ENCODE results near the gene RBM39. TPM values are rescaled to one million over a fixed set of nuclear protein-coding genes. Genes with fewer than 3 reads are reported as not detected.

RBM39 gene
- total and polyA plus RNA-seq, 9 of the 15 experiments (the other 6 are each of a cell fraction or from before 2014, with no cell fraction given), result 143 to 319 (median 228) TPM

- peak; percentile 38; the same call in 1 of the 2 replicates for TF ChIP-seq GMEB1 (CRISPR knock-in tag; IDR thresholded peaks at IDR 0.05)
- TF ChIP-seq ZNF830 (CRISPR knock-in tag; IDR thresholded peaks at IDR 0.05), result 0 out of 2 replicates have a peak, but pooled peaks have one; percentile 44
- peak; percentile 84 for TF ChIP-seq DACH1 (IDR thresholded peaks at IDR 0.05; ENCODE audit: partially characterized antibody)
- peak; percentile 83 for TF ChIP-seq MTA3 (IDR thresholded peaks at IDR 0.05; ENCODE audit: borderline replicate concordance)
- TF ChIP-seq PBX2 (CRISPR knock-in tag; IDR thresholded peaks at IDR 0.05; ENCODE audit: low read depth), result peak; percentile 96
- TF ChIP-seq PBX2 (tag; conservative IDR thresholded peaks at IDR 0.05; ENCODE audit: low read depth), result peak; percentile 99
- no peak for TF ChIP-seq HDAC6 (IDR thresholded peaks at IDR 0.05; ENCODE audit: low read depth, low read length)
- TF ChIP-seq GABPB1 (CRISPR knock-in tag; IDR thresholded peaks at IDR 0.05), result peak; percentile 51
- peak; percentile 70 for TF ChIP-seq MEIS2 (IDR thresholded peaks at IDR 0.05; ENCODE audit: partially characterized antibody)
- peak; percentile 99 for TF ChIP-seq POLR2G (IDR thresholded peaks at IDR 0.05; ENCODE audit: low read depth, low read length)
- TF ChIP-seq SP1 (CRISPR knock-in tag; IDR thresholded peaks at IDR 0.05), result peak; percentile 94
- peak; percentile 66 for TF ChIP-seq NCOA1 (IDR thresholded peaks at IDR 0.05; ENCODE audit: low read depth)
- TF ChIP-seq CREM (IDR thresholded peaks at IDR 0.05; ENCODE audit: low read depth), result peak; percentile 95
- peak; percentile 89 to 98 (median 93) for TF ChIP-seq YY1 (IDR thresholded peaks at IDR 0.05; ENCODE audit: borderline replicate concordance in 1 of 3, control insufficient read depth in 1 of 3, extremely low read depth in 1 of 3, insufficient read depth in 3 of 3, insufficient read length in 1 of 3, insufficient replicate concordance in 2 of 3, low read depth in 1 of 3, low read length in 2 of 3)
- TF ChIP-seq LEF1 (IDR thresholded peaks at IDR 0.05), result peak; percentile 77
- peak; percentile 45 for TF ChIP-seq PRDM10 (IDR thresholded peaks at IDR 0.05; ENCODE audit: partially characterized antibody)
- TF ChIP-seq CBFB (CRISPR knock-in tag; IDR thresholded peaks at IDR 0.05), result no peak
- peak; percentile 52; the same call in 1 of the 2 replicates for TF ChIP-seq SMAD4 (CRISPR knock-in tag; conservative IDR thresholded peaks at IDR 0.05)
- no peak for TF ChIP-seq RHOXF2B (CRISPR knock-in tag; conservative IDR thresholded peaks at IDR 0.05)
These were observed at the start of gene RBM39 (continued) for GRCh38 chr20:35741892-35742740.
